Neural progenitor cell (in vitro differentiated cells): Measurements from ENCODE around the gene WDR74. TPM values are rescaled to one million over a fixed set of nuclear protein-coding genes. Genes with fewer than 3 reads are reported as not detected.

Experiments used
- DNase-seq: peaks from one replicate; pipeline ENCODE4 v3.0.0-alpha.2; 2016; ENCODE audit warnings: low spot score
- H2AFZ ChIP-seq: fragments of 200-600 bp; sonication (generic); replicated peaks from 2 replicates; pipeline ENCODE4 v1.6.1; 2016; ENCODE audit warnings: antibody characterized with exemption
- H3F3A ChIP-seq: fragments of 200-600 bp; sonication (generic); 2 replicates; pipeline ENCODE4 v1.6.1; 2016; ENCODE audit warnings: antibody characterized with exemption, low read depth
- H3K27ac ChIP-seq: fragments of 200-600 bp; sonication (generic); 2 replicates; pipeline ENCODE4 v1.5.1; 2016; ENCODE audit warnings: mild to moderate bottlenecking
- H3K27me3 ChIP-seq: fragments of 200-600 bp; sonication (generic); 2 replicates; pipeline ENCODE4 v1.6.1; 2016; ENCODE audit warnings: mild to moderate bottlenecking, moderate library complexity
- H3K36me3 ChIP-seq: fragments of 200-600 bp; sonication (generic); 2 replicates; pipeline ENCODE4 v1.5.1; 2016
- H3K4me1 ChIP-seq: fragments of 200-600 bp; sonication (generic); 2 replicates; pipeline ENCODE4 v1.6.1; 2016; ENCODE audit warnings: mixed run types
- H3K4me2 ChIP-seq: fragments of 200-600 bp; sonication (generic); 2 replicates; pipeline ENCODE4 v1.6.1; 2016
- H3K4me3 ChIP-seq: fragments of 200-600 bp; sonication (generic); 2 replicates; pipeline ENCODE4 v1.5.1; 2016
- H3K79me2 ChIP-seq: fragments of 200-600 bp; sonication (generic); 2 replicates; pipeline ENCODE4 v1.6.1; 2016; ENCODE audit warnings: low read depth
- H3K9ac ChIP-seq: fragments of 200-600 bp; sonication (generic); 2 replicates; pipeline ENCODE4 v1.6.1; 2016
- H3K9me3 ChIP-seq: fragments of 200-600 bp; sonication (generic); 2 replicates; pipeline ENCODE4 v1.5.1; 2016; ENCODE audit warnings: low read depth
- H4K20me1 ChIP-seq: fragments of 200-600 bp; sonication (generic); 2 replicates; pipeline ENCODE4 v1.6.1; 2016; ENCODE audit warnings: low read depth
- H3K27ac Mint-ChIP-seq: 3 replicates; pipeline ENCODE4 v1.8.0; 2021; ENCODE audit warnings: mixed read lengths
- H3K27me3 Mint-ChIP-seq: 2 replicates; pipeline ENCODE4 v1.8.0; 2022; ENCODE audit warnings: low read depth, mild to moderate bottlenecking, inconsistent platforms, moderate library complexity, mixed read lengths; ENCODE audit not compliant: insufficient read depth
- H3K36me3 Mint-ChIP-seq: 3 replicates; pipeline ENCODE4 v1.8.0; 2021; ENCODE audit warnings: mixed read lengths
- H3K4me1 Mint-ChIP-seq: 3 replicates; pipeline ENCODE4 v1.8.0; 2021; ENCODE audit warnings: mixed read lengths
- H3K4me3 Mint-ChIP-seq: 3 replicates; pipeline ENCODE4 v1.8.0; 2021; ENCODE audit warnings: mild to moderate bottlenecking, moderate library complexity, mixed read lengths
- H3K9me3 Mint-ChIP-seq: 3 replicates; pipeline ENCODE4 v1.8.0; 2020; ENCODE audit warnings: mixed read lengths
- CTCF ChIP-seq: fragments of 200-600 bp; sonication (generic); IDR thresholded peaks from 2 replicates; pipeline ENCODE4 v1.5.1; 2017; ENCODE audit warnings: antibody characterized with exemption, mild to moderate bottlenecking
- EZH2 ChIP-seq: fragments of 200-600 bp; sonication (generic); IDR thresholded peaks from 2 replicates; pipeline ENCODE4 v1.6.1; 2017; ENCODE audit warnings: antibody characterized with exemption, mild to moderate bottlenecking, moderate library complexity
- EZH2phosphoT487 ChIP-seq: fragments of 200-600 bp; sonication (generic); IDR thresholded peaks from 2 replicates; pipeline ENCODE4 v1.6.1; 2017; ENCODE audit warnings: antibody characterized with exemption
- total RNA-seq: library from RNA; depleted of rRNA; stranded (reverse); fragments of >200 nt; gene quantifications from 2 replicates; pipeline ENCODE4 v1.2.3, GENCODE V29; 2015; ENCODE audit warnings: low replicate concordance

WDR74 gene
- total RNA-seq, 1 donor from 2014 or later = 40.0 TPM

- peaks cover 64% of the 10 kb centered on the region for H3F3A ChIP-seq
- Mint-ChIP-seq H3K27me3 (peaks cover 7% of the 10 kb centered on the region), H3K9me3 (peaks cover 3% of the 10 kb centered on the region), H3K4me1 (peaks cover 34% of the 10 kb centered on the region), H3K27ac (no peak overlapping the region), H3K36me3 (peaks cover 40% of the 10 kb centered on the region), H3K4me3 (peak overlapping the region; percentile 70)
- no peaks in the 10 kb centered on the region for H3K9me3 ChIP-seq
- H3K27me3 ChIP-seq = no peaks in the 10 kb centered on the region
- peaks cover 43% of the 10 kb centered on the region for H3K79me2 ChIP-seq
- peak overlapping the region; percentile 70 for H3K27ac ChIP-seq
- no peak overlapping the region for H3K4me3 ChIP-seq
- H3K4me2 ChIP-seq = peak overlapping the region; percentile 89
- no peak for TF ChIP-seq EZH2
- no peak for TF ChIP-seq CTCF
- no peak for TF ChIP-seq EZH2phosphoT487
- H2AFZ ChIP-seq = no peak overlapping the region
- peaks cover 53% of the 10 kb centered on the region for H4K20me1 ChIP-seq
- H3K36me3 ChIP-seq = peaks cover 33% of the 10 kb centered on the region
- H3K4me1 ChIP-seq = peaks cover 16% of the 10 kb centered on the region
- peak; percentile 45 for DNase-seq
- H3K9ac ChIP-seq = no peak overlapping the region
Measured at GRCh38 chr11:62850911-62851806, 11.8 kb upstream of the WDR74 start.

GRCh38 chr11:62847767-62848314 is 8.5 kb upstream of the WDR74 start:
- Histone ChIP-seq H4K20me1 (peaks cover 26% of the 10 kb centered on the region), H3K27ac (no peak overlapping the region), H3K79me2 (peaks cover 10% of the 10 kb centered on the region), H3K9ac (no peak overlapping the region), H3K27me3 (no peaks in the 10 kb centered on the region), H3F3A (peaks cover 47% of the 10 kb centered on the region), H3K9me3 (no peaks in the 10 kb centered on the region), H3K4me1 (peaks cover 5% of the 10 kb centered on the region), H3K4me2 (no peak overlapping the region), H3K4me3 (no peak overlapping the region), H2AFZ (no peak overlapping the region), H3K36me3 (peaks cover 10% of the 10 kb centered on the region)
- peaks cover 3% of the 10 kb centered on the region for H3K27me3 Mint-ChIP-seq
- peaks cover 3% of the 10 kb centered on the region for H3K9me3 Mint-ChIP-seq
- no peak for TF ChIP-seq EZH2
- peaks cover 12% of the 10 kb centered on the region for H3K36me3 Mint-ChIP-seq
- no peak overlapping the region for H3K4me3 Mint-ChIP-seq
- no peak overlapping the region for H3K27ac Mint-ChIP-seq
- peaks cover 16% of the 10 kb centered on the region for H3K4me1 Mint-ChIP-seq
- no peak for DNase-seq

- Histone ChIP-seq H3K36me3 (no peaks in the 10 kb centered on the region), H3K4me3 (no peak overlapping the region), H2AFZ (no peak overlapping the region), H3K9me3 (no peaks in the 10 kb centered on the region), H3K4me2 (no peak overlapping the region), H3K27me3 (no peaks in the 10 kb centered on the region), H3K9ac (no peak overlapping the region), H4K20me1 (peaks cover 9% of the 10 kb centered on the region), H3K4me1 (peaks cover 6% of the 10 kb centered on the region), H3F3A (peaks cover 47% of the 10 kb centered on the region), H3K79me2 (no peaks in the 10 kb centered on the region), H3K27ac (no peak overlapping the region)
- Mint-ChIP-seq H3K4me1 (peaks cover 5% of the 10 kb centered on the region), H3K27ac (no peak overlapping the region), H3K4me3 (peak overlapping the region; percentile 18), H3K9me3 (peaks cover 3% of the 10 kb centered on the region), H3K27me3 (no peaks in the 10 kb centered on the region), H3K36me3 (peaks cover 2% of the 10 kb centered on the region)
- no peak for DNase-seq
- TF ChIP-seq EZH2phosphoT487 (no peak), CTCF (no peak), EZH2 (no peak)
Measured at GRCh38 chr11:62846177-62846576, 6.8 kb upstream of the WDR74 start.

- DNase-seq = no peak
- no peaks in the 10 kb centered on the region for H3K9me3 ChIP-seq
- no peak overlapping the region for H3K9ac ChIP-seq
- H3K4me2 ChIP-seq = no peak overlapping the region
- peaks cover 52% of the 10 kb centered on the region for H3F3A ChIP-seq
- H3K27ac Mint-ChIP-seq = no peak overlapping the region
- H3K36me3 ChIP-seq = no peaks in the 10 kb centered on the region
- no peak overlapping the region for H2AFZ ChIP-seq
- no peak for TF ChIP-seq CTCF
- TF ChIP-seq EZH2phosphoT487 = no peak
- TF ChIP-seq EZH2 = no peak
- H3K27ac ChIP-seq = no peak overlapping the region
- H3K27me3 ChIP-seq = no peaks in the 10 kb centered on the region
- H4K20me1 ChIP-seq = no peaks in the 10 kb centered on the region
- H3K4me1 ChIP-seq = peaks cover 6% of the 10 kb centered on the region
- H3K9me3 Mint-ChIP-seq = peaks cover 3% of the 10 kb centered on the region
- no peak overlapping the region for H3K4me3 Mint-ChIP-seq
- peaks cover 6% of the 10 kb centered on the region for H3K27me3 Mint-ChIP-seq
- H3K4me1 Mint-ChIP-seq = peaks cover 20% of the 10 kb centered on the region
- H3K36me3 Mint-ChIP-seq = peaks cover 2% of the 10 kb centered on the region
- peaks cover 2% of the 10 kb centered on the region for H3K79me2 ChIP-seq
- H3K4me3 ChIP-seq = no peak overlapping the region
Measured at GRCh38 chr11:62844154-62844553, 4.8 kb upstream of the WDR74 start.
